ENCODE measurements around the gene LRRC66.

LRRC66 gene

DNA sequence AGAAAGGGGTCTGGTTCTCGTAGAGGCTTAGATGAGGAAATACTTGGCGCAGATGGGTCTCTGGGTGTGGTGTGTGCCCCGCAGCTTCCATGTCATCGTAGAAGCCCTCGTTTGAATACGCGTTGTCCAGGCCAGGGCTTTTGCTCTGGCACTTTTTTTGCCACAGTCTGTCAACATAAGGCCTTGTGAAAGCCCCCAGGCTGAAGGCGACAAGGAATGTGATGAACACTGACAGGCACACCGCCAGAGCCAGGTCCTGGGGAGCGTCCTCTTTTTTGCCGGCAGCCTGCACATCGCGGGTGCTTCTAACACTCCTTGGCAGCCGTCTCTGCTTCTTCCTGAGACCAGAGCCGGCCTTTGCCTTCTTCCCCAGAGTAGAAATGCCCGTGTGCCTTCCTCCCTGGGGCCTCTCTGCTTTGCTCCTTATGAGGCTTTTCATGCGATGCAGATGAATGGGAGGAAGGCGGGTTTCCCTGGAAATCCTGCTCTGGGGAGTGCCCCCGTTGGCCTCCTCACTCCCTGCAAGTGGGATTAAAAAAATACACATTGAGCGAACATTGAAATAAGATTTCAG, 24.4 kb downstream of the LRRC66 start:
- no peak overlapping the region for H3K4me3 Mint-ChIP-seq
- H3K27ac Mint-ChIP-seq: no peak overlapping the region
- peaks cover 10% of the 10 kb centered on the region for H3K27me3 Mint-ChIP-seq
- no peaks in the 10 kb centered on the region for H3K4me1 Mint-ChIP-seq
- no peaks in the 10 kb centered on the region for H3K9me3 Mint-ChIP-seq
- H3K36me3 Mint-ChIP-seq: no peaks in the 10 kb centered on the region
- ATAC-seq: no peak

- no peaks in the 10 kb centered on the region for H3K36me3 Mint-ChIP-seq
- no peaks in the 10 kb centered on the region for H3K4me1 Mint-ChIP-seq
- no peak overlapping the region for H3K4me3 Mint-ChIP-seq
- no peak overlapping the region for H3K27ac Mint-ChIP-seq
- peaks cover 5% of the 10 kb centered on the region for H3K9me3 Mint-ChIP-seq
- no peak for ATAC-seq
- H3K27me3 Mint-ChIP-seq: no peaks in the 10 kb centered on the region
These were observed 54.3 kb downstream of the LRRC66 start for GRCh38 chr4:51965862-51966261.

DNA sequence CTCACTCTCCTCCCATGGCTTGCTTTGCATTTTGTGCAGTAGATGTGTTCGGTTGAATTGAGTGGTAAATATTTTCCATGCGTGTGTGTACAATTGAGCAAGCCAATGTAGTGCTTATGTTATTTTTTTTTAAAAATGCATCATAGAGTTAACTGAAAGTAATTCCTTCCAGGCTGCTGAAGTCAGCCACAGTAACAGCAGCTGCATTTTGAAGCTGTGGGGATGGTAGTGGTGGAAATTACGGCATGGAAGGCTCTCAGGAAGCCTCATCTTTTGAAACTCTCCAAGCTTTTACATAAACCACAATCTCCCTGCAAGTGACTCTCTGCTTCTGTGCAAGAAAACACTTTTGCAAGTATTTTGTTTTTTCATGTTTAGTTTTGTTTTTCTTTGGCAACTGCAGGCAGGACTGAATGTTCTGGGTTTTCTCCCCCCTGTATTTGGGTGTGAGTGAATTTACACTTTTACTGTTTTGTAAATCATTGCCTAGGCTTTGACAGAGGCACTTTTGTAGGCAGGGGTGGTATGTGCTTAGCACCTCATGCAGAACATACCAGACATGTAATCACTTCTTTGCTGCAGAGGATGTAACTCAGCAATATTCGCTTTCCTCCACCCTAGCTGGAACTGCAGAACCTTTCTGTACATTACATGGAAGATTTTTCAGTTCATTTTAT, 56.2 kb downstream of the LRRC66 start:
- Mint-ChIP-seq H3K36me3 (no peaks in the 10 kb centered on the region), H3K4me3 (no peak overlapping the region), H3K27me3 (no peaks in the 10 kb centered on the region), H3K27ac (no peak overlapping the region), H3K9me3 (peaks cover 5% of the 10 kb centered on the region), H3K4me1 (no peaks in the 10 kb centered on the region)
- no peak for ATAC-seq

GRCh38 chr4:51960486-51960885, 59.7 kb downstream of the LRRC66 start:
- Mint-ChIP-seq H3K4me3 (no peak overlapping the region), H3K36me3 (no peaks in the 10 kb centered on the region), H3K27ac (no peak overlapping the region), H3K4me1 (no peaks in the 10 kb centered on the region), H3K27me3 (peaks cover 8% of the 10 kb centered on the region), H3K9me3 (peaks cover 6% of the 10 kb centered on the region)
- ATAC-seq: no peak

GRCh38 chr4:51958199-51958968, 61.8 kb downstream of the LRRC66 start:
- Mint-ChIP-seq H3K27ac (no peak overlapping the region), H3K9me3 (peaks cover 6% of the 10 kb centered on the region), H3K27me3 (peaks cover 18% of the 10 kb centered on the region), H3K4me3 (no peak overlapping the region), H3K4me1 (no peaks in the 10 kb centered on the region), H3K36me3 (no peaks in the 10 kb centered on the region)
- ATAC-seq: no peak
